GM12874 (cell line): ENCODE measurements around the gene CYTH1.

Source experiments
- CTCF ChIP-seq: IDR thresholded peaks from 2 replicates; pipeline ENCODE4 v1.5.1; 2011; ENCODE audit warnings: low read depth, mild to moderate bottlenecking, control low read depth, low read length, moderate library complexity; ENCODE audit not compliant: insufficient read depth

Gene CYTH1

GRCh38 chr17:78652913-78653312 lies 129.2 kb downstream of the CYTH1 start:
- TF ChIP-seq CTCF, result no peak

GRCh38 chr17:78652024-78652423 lies 130.0 kb downstream of the CYTH1 start:
- TF ChIP-seq CTCF, result no peak

GRCh38 chr17:78651554-78651953 lies 130.5 kb downstream of the CYTH1 start:
- no peak for TF ChIP-seq CTCF

GRCh38 chr17:78650093-78650715 lies 131.9 kb downstream of the CYTH1 start:
- TF ChIP-seq CTCF, result no peak

- no peak for TF ChIP-seq CTCF
Observed at GRCh38 chr17:78648293-78648692, 133.8 kb downstream of the CYTH1 start.

GRCh38 chr17:78647032-78647431 lies 135.0 kb downstream of the CYTH1 start:
- TF ChIP-seq CTCF, result no peak

- TF ChIP-seq CTCF, result no peak
Observed at GRCh38 chr17:78645421-78646295, 136.4 kb downstream of the CYTH1 start.
